WERI-Rb-1 (cell line): ENCODE data around the gene ECI2.

Experiments
- DNase-seq: peaks from one replicate; pipeline ENCODE4 v3.0.0-alpha.2; 2020
- H3K27ac ChIP-seq: fragments of 250-450 bp; sonication (Bioruptor Pico); 2 replicates; pipeline ENCODE4 v1.5.1; 2020; ENCODE audit warnings: mild to moderate bottlenecking, moderate library complexity
- H3K27me3 ChIP-seq: fragments of 250-450 bp; sonication (Bioruptor Pico); 2 replicates; pipeline ENCODE4 v1.5.1; 2021; ENCODE audit warnings: mild to moderate bottlenecking, low read depth, moderate library complexity; ENCODE audit not compliant: insufficient read depth, severe bottlenecking
- H3K36me3 ChIP-seq: fragments of 250-450 bp; sonication (Bioruptor Pico); 2 replicates; pipeline ENCODE4 v1.5.1; 2020; ENCODE audit warnings: mild to moderate bottlenecking, moderate library complexity
- H3K4me3 ChIP-seq: 2 replicates; pipeline ENCODE4 v1.5.1; 2011; ENCODE audit warnings: low read depth, mild to moderate bottlenecking, control low read depth, low read length
- H3K9me3 ChIP-seq: fragments of 250-450 bp; sonication (Bioruptor Pico); 2 replicates; pipeline ENCODE4 v1.5.1; 2021; ENCODE audit warnings: mild to moderate bottlenecking, moderate library complexity; ENCODE audit not compliant: severe bottlenecking
- CTCF ChIP-seq: IDR thresholded peaks from 2 replicates; pipeline ENCODE4 v1.5.1; 2011; ENCODE audit warnings: low read depth, mild to moderate bottlenecking, control low read depth, inconsistent platforms, low read length

ECI2 gene

DNA sequence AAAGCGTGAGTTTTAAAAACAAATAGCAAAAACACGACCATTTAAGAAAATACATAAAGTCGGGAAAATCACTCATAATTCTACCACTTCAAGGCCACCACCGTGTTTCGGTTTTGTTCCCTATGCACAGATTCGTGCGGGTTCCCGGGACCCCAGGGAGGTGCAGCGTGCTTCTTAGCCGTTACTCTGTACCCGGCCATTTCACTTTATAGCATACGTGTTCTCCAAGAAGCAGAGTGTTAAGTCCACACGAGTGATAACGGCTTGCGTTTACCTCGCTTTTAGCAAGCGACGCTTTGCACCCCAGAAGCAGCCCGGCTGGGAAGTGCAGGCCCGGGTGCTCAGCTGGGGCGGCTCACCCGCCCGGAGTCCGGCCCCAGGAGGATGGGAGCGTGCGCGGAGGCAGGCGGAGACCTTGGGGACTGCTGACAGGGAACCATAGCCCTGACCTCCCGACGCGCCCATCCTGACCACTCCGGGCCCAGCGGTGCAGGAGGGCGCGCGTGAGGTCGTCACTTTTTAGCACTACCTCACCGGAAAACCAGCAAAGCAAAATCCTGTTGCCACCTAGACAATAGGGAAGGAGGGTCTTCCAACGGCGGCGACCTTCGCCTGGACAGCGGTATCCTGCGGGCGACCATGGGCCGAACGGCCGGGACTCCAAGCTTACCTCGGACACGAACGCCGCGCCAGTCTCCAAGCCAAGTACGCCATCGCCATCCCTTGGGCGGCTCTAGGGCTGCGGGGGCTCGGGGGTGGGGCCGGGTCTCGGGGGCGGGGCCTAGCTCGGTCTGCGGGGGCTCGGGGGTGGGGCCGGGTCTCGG, at the start of gene ECI2:
TSS of gene ECI2 (minus strand) at position 735 of the 824 bp plus-strand sequence. CDS start at position 720, 15 bp downstream.
- peak; percentile 85 for DNase-seq
- Histone ChIP-seq H3K27me3 (no peaks in the 10 kb centered on the region), H3K4me3 (peak within 1 kb of the TSS; percentile 85), H3K36me3 (peaks cover 42% of the 10 kb centered on the region), H3K27ac (peak within 1 kb of the TSS; percentile 89), H3K9me3 (peaks cover 6% of the 10 kb centered on the region)
- TF ChIP-seq CTCF = no peak

- H3K36me3 ChIP-seq = no peaks in the 10 kb centered on the region
- H3K27ac ChIP-seq = no peak overlapping the region
- H3K9me3 ChIP-seq = no peaks in the 10 kb centered on the region
- no peak for DNase-seq
- TF ChIP-seq CTCF = no peak
- H3K27me3 ChIP-seq = no peaks in the 10 kb centered on the region
- no peak overlapping the region for H3K4me3 ChIP-seq
Measured at GRCh38 chr6:4180652-4181255, 45.4 kb upstream of the ECI2 start.

DNA sequence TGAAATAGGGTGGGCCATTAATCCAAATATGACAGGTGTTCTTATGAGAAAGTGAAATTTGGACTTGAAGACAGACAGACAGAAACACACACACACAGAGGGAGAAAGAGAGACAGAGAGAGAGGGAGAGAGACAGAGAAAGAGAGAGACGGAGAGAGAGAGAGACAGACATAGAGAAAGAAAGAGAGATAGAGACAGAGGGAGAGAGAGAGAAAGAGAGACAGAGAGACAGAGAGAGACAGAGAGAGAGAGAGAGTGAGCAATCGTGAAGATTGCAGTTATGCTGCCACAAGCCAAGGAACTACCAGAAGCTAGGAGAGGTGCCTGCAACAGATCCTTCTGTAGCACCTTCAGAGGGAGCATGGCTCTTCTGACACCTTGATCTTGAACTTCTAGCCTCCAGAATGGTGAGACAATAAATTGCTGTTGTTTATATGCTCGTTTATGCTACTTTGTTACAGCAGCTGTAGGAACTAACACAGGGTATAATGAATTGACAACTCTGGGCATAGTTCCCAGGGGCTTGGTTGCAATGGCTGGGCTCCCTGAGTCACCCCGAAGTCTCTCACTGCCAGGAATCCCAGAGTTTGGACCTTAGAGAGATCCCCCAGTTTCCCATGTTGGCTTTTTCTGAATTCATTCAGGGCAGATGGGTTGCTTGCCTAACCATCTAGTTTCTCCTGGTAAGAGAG, 44.7 kb upstream of the ECI2 start:
- H3K9me3 ChIP-seq = no peaks in the 10 kb centered on the region
- H3K27me3 ChIP-seq = no peaks in the 10 kb centered on the region
- no peak for TF ChIP-seq CTCF
- no peak for DNase-seq
- H3K4me3 ChIP-seq = no peak overlapping the region
- no peak overlapping the region for H3K27ac ChIP-seq
- H3K36me3 ChIP-seq = no peaks in the 10 kb centered on the region

- Histone ChIP-seq H3K36me3 (no peaks in the 10 kb centered on the region), H3K9me3 (no peaks in the 10 kb centered on the region), H3K27ac (no peak overlapping the region), H3K4me3 (no peak overlapping the region), H3K27me3 (no peaks in the 10 kb centered on the region)
- TF ChIP-seq CTCF = no peak
- DNase-seq = no peak
Measured at GRCh38 chr6:4178737-4179333, 43.5 kb upstream of the ECI2 start.

DNA sequence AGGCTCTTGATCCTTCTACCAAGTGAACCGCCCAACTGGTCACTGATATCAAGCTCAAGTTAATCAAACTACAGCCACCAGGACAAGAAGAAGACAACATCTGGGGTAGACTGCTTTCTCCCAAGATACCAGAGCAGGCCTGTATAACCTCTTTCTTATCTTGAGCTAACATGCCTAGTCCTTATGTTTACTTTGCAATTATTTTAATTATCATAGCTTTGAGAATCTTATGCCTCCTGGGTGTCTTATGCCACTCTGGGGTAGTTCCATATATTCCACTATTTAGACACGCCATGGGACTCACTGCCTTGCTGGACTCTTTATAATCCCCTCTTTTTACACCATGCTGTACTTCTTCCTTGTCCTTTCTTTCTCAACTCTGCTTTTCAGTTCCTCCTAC, 41.5 kb upstream of the ECI2 start:
- Histone ChIP-seq H3K36me3 (no peaks in the 10 kb centered on the region), H3K27me3 (no peaks in the 10 kb centered on the region), H3K9me3 (no peaks in the 10 kb centered on the region), H3K27ac (no peak overlapping the region), H3K4me3 (no peak overlapping the region)
- TF ChIP-seq CTCF = no peak
- DNase-seq = no peak
